HG03135 (cell line): ENCODE data around the gene CFAP210.

Experiments
- ATAC-seq: cut with Tn5 transposase; IDR thresholded peaks from one replicate; pipeline ENCODE4 v1.9.1; 2021; ENCODE audit warnings: mild to moderate bottlenecking, moderate library complexity; ENCODE audit not compliant: unreplicated experiment

The CFAP210 gene

DNA sequence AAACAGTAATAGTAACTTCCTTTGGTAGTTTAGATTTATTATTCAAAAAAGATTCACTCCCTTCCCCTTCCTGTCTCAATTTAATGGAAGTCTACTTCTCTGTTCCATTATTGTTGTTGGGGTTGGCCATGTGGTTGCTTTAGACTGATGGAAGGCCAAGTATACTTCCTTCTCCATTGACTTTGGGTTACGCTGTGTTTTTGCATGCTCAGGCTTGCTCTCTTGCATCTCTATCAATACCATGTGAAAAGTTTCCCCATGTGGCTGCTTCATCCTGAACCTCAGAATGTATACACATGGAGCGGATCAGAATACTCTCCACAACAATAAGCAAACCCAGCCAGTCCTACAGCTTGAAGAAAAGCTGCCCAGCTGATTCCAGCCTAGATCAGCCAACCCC lies 20.3 kb downstream of the CFAP210 start:
- ATAC-seq: no peak

DNA sequence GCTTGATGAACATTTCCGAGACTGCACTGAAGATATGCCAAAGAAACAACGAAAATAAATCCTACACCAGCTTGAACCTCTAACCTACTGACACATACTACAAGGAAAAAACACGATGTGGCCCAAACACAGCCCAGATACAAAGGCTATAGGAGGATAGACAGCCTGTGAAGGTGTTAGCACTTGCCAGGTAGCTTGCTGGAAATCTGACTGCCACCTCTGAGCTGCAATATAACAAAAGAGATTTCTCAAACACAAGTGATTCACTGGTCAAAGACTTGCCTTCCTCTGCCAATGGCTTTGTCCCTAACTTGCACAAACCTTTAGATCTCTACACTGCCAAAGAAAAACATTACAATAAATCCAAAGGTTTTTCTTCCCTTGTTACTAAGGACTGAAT lies 21.1 kb downstream of the CFAP210 start:
- no peak for ATAC-seq

DNA sequence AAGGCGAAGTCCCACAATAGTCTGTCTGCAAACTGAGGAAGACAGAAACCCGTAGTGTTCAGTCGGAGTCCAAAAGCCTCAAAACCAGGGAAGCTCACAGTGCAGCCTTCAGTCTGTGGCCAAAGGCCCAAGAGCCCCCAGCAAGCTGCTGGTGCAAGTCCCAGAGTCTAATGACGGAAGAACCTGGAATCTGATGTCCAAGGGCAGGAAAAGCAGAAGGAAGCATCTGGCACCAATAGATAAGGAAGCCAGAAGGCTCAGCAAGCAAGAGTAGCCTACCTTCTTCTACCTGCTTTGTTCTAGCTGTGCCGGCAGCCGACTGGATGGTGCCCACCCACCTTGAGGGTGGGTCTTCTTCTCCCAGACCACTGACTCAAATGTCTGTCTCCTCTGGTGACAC lies 21.8 kb downstream of the CFAP210 start:
- ATAC-seq: no peak

DNA sequence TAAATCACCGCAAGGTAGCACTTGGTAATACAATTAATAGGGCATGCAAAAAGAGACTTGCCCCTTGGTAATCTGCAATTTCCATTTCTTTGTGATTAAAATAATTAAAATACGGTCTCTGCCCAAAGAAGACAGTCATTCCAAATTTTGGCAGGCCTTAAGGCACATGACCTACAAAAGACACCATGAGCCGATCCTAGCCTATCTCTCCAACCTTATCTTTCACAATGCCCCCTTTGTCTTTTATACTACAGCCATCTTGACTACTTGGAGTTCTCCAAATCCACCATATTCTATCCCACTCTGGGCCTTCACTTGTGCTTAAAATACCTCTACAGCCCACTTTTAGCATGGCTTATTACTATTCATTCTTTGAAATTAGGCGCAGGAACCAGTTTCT lies 23.3 kb downstream of the CFAP210 start:
- no peak for ATAC-seq

DNA sequence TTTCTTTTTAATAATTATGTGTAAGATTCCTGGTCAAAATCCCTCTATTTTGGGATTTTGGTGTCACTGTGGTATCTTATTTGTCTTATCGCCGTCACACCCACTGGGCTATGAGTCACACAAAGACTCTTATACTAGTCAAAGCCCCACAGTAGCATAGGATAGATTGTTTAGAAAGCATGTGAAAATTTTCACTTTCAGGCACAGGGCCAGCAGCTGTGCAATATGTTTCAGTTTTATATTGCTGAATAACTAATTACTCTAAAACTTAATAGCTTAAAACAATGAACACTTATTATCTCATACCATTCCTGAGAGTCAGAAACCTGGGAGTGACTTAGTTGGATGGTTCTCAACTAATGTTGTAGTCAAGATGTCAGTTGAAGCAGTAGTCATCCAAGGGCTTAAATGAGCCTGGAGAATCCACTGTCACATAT lies 24.0 kb downstream of the CFAP210 start:
- no peak for ATAC-seq

DNA sequence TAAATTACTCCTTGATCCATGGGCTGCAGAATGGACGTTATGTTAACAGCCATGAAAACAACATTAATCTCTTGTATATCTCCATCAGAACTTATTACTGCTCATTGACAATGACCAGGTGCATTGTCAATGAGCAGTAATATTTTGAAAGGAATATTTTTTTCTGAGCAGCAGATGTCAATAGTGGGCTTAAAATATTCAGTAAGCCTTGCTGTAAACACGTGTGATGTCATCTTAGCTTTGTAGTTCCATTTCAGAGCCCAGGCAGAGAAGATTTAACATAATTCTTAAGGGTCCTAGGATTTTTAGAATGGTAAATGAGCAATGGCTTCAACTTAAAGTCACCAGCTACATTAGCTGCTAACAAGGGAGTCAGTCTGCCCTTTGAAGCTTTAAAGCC lies 26.6 kb downstream of the CFAP210 start:
- no peak for ATAC-seq

DNA sequence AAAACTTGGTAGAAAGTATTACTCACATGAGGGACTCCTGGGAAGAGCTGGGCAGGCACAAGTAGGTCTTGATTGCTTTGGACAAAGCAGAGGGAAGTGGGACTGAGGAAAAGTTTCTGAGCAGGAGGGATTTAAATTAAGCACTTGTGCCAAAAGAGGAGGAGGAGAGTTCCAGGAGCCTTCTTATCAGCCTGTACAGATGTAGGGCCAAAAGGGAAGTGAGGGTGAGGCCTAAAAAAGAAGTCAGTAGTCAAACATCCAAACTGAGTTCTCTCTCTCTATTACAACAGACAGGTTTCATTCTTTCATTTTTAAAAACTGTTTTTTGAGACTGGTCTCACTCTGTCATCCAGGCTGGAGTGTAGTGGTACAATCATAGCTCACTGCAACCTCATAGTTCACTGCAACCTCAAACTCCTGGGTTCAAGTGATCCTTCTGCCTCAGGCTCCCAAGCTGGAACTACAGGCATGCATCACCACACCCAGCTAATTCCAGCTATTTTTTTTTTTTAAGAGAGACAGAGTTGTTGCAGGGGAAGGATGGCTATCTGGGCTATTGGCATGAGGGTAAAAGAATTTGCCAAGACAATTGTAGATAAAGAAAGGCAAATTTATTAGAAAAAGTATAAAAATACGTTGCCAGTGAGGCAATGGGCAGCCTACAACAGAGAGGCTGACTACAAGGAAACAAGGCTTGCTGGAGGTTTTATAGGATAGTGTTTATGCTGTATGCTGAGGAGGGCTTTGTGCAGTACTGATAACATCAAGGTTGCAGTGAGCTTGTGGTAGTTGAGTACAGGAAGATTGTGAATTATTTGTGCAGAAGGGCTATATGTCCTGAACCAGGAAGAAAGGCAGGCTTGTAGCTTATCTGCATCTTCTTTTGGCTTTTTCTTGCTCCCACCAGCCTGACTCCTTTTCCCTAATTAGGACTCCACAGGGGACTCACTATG lies 29.0 kb downstream of the CFAP210 start:
- no peak for ATAC-seq

DNA sequence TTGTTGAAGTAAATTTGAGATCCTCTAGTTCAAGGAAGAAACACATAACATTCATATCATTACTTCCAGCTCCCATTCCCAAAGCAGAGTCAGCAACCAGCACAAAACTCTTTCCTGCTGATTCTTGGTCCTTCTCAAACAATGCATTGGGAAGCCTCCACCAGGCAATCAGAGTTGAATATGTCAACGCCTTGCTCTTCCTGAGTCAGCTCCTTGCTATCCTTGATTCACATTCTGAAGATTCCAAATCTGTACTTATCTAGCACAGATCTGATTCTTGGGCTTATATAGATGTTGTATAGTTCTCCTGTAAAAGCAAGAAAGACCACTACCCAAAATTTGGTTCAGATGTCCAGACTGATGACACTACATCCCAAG lies 29.6 kb downstream of the CFAP210 start:
- no peak for ATAC-seq

DNA sequence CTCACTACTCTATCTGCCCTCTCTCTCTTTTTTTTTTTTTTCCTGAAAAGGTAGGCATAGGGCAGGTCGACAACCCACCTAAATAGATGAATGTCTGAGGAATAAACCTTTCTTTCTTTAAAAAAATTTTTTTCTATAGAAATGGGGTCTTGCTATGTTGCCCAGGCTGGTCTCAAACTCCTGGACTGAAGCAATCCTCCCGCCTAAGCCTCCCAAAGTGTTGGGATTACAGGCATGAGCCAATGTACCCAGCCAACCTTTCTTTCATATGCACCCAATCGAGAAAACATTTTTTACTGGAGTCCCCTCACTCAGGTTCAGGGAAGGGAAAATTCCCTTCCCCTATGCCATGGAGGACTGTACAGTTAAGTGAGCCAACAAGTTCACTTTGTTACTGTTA lies 31.0 kb downstream of the CFAP210 start:
- no peak for ATAC-seq

DNA sequence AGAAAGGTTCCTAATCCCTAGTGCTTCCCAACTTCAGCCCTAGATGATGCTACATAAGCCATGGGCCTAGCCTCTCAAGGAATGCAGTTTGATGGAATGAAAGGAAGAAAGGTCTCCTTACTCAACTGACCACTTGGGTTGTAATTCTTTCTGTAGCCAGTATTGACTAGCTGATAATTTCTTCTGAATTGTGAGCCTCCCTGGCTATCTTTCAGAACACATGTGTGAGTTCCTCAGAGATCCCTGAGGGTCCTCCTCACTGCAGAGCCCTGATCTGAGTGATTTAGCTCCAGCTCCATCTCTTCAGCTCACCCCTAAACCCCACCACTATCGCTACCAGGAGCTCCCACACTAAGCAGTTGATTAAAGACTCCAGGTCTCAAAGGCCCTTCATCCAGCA lies 31.5 kb downstream of the CFAP210 start:
- ATAC-seq: no peak

DNA sequence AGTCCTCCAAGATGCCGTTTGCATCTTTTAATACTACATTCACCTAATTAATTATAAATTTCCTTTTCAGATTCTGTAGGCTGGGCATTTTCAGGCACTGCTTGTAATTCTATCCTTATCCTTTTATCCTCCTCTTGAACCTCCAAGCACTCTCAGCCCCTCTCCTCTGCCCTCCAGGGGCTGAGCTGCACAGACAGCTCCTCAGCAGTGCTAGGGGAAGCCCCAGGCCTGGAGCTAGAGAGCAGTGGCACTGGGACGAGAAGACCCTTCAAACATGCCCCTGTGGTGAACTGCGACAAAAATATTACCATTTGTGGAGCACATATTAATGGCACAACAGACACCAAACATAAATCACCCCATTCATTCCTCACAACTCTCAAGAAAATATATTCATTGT lies 32.9 kb downstream of the CFAP210 start:
- ATAC-seq: no peak

DNA sequence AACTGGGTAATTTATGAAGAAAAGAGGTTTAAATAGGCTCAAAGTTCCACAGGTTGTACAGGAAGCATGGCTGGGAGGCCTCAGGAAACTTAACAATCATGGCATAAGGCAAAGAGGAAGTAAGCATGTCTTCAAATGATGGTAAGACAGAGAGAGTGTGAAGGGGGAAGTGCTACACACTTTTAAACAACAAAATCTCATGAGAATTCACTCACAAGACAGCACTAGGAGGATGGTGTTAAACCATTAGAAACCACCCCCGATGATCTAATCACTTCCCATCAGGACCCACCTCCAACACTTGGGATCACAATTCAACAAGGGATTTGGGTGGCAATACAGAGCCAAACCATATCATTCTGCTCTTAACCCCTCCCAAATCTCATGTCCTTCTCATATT lies 34.9 kb downstream of the CFAP210 start:
- no peak for ATAC-seq

DNA sequence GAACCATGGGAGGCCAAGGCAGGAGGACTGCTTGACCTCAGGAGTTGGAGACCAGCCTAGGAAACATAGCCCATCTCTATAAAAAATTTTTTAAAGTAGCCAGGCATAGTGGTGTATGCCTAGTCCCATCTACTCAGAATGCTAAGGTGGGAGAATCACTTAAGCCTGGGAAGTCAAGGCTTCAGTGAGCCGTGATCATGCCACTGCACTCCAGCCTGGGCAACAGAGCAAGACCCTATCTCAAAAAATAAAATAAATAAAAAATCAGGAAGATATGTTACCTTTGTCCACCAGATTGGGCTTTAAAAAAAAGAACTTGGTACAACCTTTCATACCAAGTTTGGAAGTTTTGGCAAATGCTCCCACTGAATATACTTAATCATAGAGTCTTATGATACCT lies 35.3 kb downstream of the CFAP210 start:
- ATAC-seq: no peak

DNA sequence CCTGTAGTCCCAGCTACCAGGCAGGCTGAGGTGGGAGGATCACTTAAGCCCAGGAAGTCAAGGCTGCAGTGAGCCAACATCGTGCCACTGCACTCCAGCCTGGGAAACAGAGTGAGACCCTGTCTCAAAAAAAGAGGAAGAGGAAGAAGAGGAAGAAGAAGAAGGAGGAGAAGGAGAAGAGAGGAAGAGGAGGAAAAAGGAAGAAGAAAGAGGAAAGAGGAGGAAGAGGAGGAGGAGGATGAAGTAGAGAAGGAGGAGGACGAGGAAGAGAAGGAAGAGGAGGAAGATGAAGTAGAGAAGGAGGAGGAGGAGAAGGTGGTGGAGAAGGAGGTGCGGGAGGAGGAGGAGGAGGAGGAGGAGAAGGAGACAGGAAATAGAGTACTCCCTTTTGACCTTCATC lies 38.0 kb downstream of the CFAP210 start:
- ATAC-seq: no peak

DNA sequence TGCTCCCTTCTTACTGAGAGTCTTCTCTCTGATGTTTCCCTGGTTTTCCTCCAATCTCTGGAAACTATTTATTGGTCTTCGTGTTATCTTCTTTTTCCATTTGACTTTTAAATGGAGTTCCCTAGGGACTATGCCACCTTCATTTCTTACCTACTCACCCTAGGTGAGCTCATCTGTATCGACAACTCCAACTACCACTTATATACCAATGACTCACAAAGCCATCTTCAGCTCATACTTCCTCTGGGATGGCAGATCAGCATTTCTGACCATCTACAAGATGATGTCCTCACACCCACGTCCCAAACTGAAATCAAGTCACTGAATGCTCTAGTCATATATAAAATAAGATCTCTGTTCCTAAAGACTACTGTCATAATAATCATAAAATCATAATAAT lies 40.6 kb downstream of the CFAP210 start:
- ATAC-seq: no peak

DNA sequence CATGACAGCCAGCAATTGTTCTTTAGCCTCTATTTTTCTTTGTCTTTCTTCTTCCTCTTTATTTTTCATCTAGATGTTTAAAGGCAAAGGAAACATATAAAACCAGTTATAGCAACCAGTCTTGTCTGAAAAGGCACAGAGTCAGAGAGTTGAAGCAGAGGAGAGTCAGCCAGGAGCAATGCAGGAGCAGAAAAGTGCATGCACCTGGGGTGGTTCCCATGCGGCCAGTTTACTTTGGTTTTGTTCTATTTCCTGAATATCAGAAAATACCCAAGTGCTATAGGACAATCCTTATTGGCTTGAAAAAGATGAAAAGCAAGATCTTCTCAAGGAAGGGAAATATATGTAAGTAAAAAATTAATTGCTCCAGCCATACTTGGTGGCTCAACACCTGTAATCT lies 44.9 kb downstream of the CFAP210 start:
- no peak for ATAC-seq

DNA sequence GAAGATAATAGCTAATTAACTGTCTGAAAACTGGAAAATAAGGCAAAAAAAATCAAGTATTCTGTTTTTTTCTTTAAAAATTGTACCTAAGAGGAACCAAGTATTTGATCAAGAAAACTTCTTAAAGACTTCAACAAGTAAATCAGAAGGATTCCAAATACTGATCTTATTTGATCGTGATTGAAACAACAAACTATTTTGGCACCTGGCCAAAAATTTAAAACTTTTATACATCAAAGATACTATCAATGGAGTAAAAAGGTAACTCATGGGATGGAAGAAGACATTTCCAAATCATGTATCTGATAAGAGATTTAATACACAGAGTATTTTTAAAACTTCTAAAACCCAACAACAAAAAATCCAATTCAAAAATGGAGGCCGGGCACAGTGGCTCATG lies 46.7 kb downstream of the CFAP210 start:
- no peak for ATAC-seq

DNA sequence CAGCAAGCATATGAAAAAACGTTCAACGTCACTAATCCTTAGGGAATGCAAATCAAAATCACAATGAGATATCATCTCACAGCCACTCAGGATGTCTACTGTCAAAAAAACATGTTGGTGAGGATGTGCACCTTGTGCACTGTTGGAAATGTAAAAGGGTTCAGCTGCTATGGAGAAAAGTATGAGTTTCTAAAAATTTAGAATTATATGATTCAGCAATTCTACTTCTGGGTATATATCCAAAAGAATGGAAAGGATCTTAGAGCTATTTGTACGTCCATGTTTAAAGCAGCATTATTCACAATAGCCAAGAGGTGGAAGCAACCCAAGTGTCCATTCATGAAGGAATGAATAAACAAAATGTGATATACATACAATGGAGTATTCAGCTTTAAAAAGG lies 50.0 kb downstream of the CFAP210 start:
- ATAC-seq: no peak

DNA sequence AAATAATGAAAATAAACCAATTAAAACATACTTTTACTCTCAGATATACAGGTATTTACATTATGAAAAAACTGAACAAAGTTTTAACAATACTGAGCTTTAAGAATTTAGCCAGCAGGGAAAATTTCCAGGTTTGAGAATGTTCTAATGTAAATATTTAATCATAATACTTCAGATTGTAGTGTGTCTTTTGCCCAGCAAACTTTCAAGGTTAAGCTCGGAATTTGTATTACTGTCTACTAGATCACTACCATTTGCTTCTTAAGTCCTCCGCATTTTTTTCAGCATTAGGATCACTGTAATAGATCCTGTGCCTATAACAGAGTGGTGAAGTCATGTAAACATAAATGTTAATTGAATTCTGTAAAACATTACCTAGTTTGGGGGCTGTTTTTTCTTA lies 52.7 kb downstream of the CFAP210 start:
- ATAC-seq: no peak

DNA sequence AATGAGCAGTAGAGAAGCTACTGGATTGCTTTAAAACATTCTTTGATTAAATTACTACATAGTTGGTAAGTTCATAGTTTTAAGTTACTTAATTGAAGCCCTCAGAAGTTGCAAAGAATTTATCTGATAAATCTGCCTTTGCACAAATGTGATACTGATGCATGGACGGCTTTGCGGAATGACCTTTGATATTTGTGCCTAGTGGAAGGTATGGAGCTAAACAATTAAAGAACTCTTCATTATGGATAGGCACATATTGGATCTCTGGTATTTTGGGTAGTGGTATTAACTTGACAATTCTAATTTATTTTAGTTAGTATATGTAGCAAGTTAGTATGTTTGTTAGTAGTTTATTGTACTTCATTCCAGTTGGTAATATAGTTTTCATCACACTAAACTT lies 54.1 kb downstream of the CFAP210 start:
- ATAC-seq: no peak

DNA sequence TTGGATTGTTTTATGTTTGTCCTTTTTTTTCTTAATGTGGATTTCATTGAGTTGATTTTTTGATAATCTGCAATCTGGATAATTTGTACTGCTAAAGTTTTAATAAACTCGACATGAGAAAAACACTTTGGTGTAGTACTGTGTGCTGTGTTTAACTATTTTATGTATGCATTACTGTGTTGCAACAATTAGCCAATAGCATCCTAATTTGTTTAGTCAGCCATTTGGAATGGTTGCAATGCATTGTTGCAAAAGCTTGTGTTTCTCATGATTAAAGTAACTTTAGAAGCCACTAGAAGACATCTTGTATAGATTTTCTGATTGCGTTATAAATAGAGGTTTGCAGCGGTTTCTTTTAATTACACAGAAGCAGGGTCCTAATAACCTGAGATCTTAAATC lies 56.6 kb downstream of the CFAP210 start:
- ATAC-seq: no peak

DNA sequence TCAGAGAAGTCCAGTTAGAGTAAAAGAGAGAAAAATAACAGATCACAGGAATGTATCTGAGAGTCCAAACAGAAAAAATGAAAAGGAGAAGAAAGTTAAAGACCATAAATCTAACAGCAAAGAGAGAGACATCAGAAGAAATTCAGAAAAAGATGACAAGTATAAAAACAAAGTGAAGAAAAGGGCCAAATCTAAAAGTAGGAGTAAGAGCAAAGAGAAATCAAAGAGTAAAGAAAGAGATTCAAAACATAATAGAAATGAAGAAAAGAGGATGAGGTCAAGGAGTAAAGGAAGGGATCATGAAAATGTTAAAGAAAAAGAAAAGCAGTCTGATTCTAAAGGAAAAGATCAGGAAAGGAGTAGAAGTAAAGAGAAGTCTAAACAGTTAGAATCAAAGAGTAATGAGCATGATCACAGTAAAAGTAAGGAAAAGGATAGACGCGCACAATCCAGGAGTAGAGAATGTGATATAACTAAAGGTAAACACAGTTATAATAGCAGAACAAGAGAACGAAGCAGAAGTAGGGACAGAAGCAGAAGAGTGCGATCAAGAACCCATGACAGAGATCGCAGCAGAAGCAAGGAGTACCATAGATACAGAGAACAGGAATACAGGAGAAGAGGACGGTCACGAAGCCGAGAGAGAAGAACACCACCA lies 57.6 kb downstream of the CFAP210 start:
- no peak for ATAC-seq
